Fibroblast of the aortic adventitia (primary cell): ENCODE data around the gene SCAMP4. TPM values are rescaled to one million over a fixed set of nuclear protein-coding genes. Genes with fewer than 3 reads are reported as not detected.

Experiments
- DNase-seq: peaks from one replicate; pipeline ENCODE4 v3.0.0-alpha.2; 2010; ENCODE audit warnings: low read depth
- H3K4me3 ChIP-seq: 2 replicates; pipeline ENCODE4 v1.5.1; 2011; ENCODE audit warnings: low read depth, mild to moderate bottlenecking, control low read depth, low read length, moderate library complexity
- CTCF ChIP-seq: IDR thresholded peaks from 2 replicates; pipeline ENCODE4 v1.5.1; 2011; ENCODE audit warnings: mild to moderate bottlenecking, low read length, control low read depth, inconsistent platforms; ENCODE audit not compliant: insufficient read depth
- total RNA-seq: library from RNA; depleted of rRNA; stranded (reverse); fragments of >200 nt; gene quantifications from 2 replicates; pipeline ENCODE4 v1.2.3, GENCODE V29; 2012; ENCODE audit warnings: low replicate concordance

The SCAMP4 gene
- total RNA-seq, 1 donor: 59.3 TPM

GRCh38 chr19:1968279-1969175 is 63.3 kb downstream of the SCAMP4 start:
- no peak overlapping the region for H3K4me3 ChIP-seq
- no peak for TF ChIP-seq CTCF
- no peak for DNase-seq

GRCh38 chr19:1969176-1970002 is 64.2 kb downstream of the SCAMP4 start:
- DNase-seq: no peak
- no peak for TF ChIP-seq CTCF
- H3K4me3 ChIP-seq: no peak overlapping the region

- TF ChIP-seq CTCF: no peak
- no peak for DNase-seq
Observed at GRCh38 chr19:1970003-1970805, 65.0 kb downstream of the SCAMP4 start.

GRCh38 chr19:1970806-1971502 is 65.8 kb downstream of the SCAMP4 start:
- TF ChIP-seq CTCF: no peak
- H3K4me3 ChIP-seq: no peak overlapping the region
- no peak for DNase-seq

More at GRCh38 chr19:1970003-1970805, 65.0 kb downstream of the SCAMP4 start:
- H3K4me3 ChIP-seq: no peak overlapping the region

- no peak for DNase-seq
- TF ChIP-seq CTCF: no peak
- H3K4me3 ChIP-seq: no peak overlapping the region
Observed at GRCh38 chr19:1974381-1975161, 69.4 kb downstream of the SCAMP4 start.
